Measurements from ENCODE around the gene MED13L.

MED13L gene

DNA sequence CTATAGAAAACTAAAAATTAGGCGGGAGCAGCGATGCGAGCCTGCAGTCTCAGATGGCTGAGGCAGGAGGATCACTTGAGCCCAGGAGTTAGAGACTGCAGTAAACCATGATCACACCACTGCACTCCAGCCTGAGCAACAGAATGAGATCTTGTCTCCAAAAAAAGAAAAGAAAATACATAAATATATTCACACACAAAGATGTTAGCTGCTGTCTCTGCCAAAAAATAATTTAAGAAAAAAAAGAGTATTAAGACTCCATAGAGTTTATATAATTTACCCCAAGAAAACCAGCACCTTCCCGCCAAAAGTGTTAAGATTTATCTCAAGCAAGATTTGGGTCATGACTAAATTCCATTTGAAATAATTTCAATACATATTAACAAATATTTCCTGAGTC lies 102.6 kb downstream of the MED13L start:
- no peak for DNase-seq

DNA sequence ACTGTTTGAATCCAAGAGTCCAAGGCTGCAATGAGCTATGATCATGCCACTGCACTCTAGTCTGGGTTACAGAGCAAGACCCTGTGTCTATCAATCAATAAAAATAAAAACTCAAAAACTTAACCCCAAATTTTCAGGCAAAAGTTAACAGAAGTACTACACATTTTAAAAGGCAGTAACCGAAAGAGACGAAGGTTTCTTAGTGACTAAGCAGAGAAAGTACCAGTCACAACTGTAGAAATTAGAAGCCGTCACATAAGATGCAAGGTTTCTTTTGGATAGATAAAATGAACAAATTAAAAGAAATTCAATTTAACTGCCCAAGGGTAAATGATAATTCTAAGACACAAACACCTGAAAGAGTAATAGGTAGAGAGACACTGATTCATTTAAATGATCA lies 103.5 kb downstream of the MED13L start:
- no peak for DNase-seq

DNA sequence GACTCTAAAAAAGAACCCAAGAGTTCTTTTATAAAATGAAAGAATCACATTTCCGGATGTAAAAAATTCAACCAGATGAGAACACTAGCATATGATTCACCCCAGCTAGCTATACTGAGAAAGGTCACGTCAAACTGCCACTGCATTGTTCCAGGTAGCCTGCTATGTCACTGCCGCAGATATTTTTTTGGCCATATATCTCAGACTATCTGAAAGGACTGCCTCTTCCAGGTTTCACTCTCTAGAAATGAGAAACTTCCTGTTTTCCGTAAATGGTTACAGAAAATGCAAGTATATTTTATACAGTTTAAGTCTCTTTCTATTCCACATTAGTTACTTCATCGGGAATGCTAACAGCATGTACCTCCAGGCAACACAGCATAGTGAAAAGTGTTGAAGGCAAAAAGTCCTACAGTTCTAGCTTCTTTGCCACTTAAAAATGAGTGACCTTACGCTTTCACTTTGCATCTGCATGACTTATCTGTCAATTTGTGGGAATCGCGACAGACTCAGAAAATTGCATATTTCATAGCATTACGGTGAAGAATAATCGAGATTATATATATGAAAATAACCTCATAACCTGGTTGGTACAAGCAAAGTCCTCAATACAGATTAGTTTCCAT lies 105.2 kb downstream of the MED13L start:
- peak; percentile 65 for DNase-seq

DNA sequence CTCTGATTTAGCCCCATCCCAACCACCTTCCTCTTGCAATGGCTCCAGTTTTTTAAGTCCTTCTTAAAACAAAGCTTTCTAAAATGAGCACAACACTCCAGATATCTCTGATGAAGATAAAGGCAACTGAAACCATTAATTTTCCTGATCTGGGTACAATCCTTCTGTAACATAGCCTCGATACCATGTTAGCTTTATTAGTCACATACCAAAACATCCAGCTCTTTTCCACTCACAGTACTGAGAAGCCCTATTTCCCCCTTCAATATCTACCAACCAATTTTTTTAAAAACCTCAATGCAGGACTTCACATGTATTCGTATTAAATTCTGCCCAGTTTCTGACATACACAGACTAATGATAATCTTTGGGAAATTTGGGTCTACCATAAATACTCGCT lies 105.9 kb downstream of the MED13L start:
- no peak for DNase-seq

DNA sequence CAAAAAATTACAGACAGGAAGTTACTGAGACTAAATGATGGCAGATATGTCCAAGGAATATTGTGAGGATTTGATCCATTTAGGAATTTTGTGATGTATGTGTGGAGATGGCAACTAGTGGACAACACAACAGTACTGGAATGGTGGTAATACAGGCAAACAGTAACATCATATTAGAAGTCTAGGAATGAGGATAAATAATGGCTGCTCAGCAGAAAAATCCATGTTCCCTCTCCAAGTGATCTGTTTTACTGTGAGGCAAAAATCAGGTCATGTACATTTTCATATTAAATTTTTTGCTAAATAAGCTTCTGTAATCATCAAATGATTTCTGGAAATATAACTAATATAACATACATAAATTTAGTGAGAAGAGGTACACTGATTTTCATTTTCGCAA lies 108.4 kb downstream of the MED13L start:
- DNase-seq = no peak

DNA sequence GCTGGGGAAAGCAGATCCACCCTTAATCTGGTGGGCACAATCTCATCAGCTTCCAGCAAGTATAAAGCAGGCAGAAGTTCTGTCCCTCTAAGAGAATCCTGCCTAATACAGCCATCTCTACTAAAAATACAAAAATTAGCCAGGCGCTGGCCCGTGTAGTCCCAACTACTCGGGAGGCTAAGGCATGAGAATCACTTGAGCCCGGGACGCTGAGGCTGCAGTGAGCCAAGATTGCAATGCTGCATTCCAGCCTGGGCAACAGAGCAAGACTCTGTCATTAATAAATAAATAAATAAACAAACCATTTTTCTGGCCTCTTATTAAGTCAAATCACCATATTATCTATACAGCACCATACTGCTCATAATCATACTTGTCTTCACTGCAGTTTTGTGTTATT lies 111.2 kb downstream of the MED13L start:
- no peak for DNase-seq

DNA sequence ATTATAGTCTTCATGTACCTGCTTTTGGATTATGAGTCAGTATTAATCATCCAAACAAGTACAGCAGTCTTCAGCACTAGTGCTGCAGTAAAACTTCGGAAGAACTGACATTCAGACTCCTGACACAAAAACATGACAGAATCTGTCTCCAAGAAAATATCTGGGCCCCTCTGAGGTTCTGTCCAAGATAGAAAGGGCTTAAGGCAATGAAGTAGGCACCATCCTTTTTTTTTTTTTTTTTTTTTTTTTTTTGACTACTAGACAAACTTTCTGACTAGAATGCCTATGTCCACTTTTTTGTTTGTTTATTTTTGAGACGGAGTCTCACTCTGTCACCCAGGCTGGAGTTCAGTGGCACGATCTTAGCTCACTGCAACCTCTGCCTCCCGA lies 112.5 kb downstream of the MED13L start:
- DNase-seq = peak; percentile 22

DNA sequence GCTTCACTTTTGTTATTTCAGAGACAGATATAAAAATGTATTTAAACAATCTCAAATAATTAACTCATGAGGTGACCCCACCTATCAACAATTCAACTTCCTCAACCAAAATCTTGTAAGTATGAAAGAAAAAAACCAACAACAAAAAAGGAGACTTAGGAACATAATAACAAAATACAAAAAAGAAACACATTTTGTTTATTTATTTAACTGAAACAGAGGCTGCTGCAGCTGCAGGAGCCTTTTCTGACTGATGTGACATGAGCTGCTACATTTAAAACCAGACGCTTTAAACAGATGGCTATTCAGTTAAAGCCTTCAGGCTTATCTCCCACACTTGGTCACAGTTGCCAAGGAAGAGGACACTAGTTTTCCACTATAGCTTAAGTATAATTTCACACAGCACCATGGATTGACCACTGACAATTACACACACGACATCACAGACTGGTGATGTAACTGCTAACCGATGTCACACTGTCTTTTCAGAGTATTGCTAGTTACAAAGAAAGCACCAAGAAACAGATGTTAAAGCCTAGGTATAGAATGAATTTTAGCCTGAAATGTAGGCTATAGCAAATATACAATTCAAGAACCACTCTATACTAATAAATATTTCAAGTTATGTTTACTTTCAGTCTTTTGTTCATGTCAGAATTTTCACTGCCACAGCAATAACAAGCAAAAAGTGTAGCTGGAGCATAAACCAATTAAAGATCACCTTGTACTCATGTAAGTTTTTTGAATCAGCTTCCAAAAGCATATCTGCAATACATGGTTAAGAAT lies 113.0 kb downstream of the MED13L start:
- peak; percentile 80 for DNase-seq

DNA sequence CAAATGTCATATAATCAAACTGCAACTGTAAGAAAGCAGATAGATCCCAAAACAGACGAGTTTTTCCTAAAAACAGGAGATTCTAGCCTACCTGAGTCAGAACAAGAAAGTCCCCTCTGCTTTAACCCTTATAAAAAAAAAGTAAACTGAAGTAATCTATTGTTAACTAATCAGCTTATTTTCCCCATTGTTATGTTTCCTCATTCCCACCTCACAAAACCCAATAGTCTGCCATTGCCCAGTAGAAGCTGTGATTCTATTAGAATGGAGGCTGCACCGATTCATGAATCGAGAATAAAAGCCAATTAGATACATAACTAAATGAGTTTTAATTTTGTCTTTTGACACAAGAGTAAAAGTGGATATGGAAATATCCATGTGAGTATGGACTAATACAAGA lies 115.4 kb downstream of the MED13L start:
- no peak for DNase-seq

DNA sequence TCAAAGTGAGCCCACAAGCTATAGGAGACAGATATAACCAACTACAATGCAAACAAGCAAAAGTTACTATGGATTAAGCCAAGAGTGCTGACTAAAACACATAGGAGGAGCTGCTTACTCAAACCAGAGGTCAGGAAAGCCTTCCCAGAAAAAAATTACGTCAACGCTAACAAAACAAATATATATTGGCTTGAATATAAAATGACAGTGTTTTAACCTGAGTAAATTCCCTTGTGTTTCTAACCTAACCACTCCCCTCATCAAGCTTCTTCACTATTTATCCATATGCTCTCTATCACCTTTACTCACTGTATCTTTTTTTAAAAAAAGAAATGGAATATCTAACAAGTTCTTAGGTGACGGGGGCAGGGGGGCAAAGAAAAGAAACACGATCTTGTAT lies 115.9 kb downstream of the MED13L start:
- no peak for DNase-seq

DNA sequence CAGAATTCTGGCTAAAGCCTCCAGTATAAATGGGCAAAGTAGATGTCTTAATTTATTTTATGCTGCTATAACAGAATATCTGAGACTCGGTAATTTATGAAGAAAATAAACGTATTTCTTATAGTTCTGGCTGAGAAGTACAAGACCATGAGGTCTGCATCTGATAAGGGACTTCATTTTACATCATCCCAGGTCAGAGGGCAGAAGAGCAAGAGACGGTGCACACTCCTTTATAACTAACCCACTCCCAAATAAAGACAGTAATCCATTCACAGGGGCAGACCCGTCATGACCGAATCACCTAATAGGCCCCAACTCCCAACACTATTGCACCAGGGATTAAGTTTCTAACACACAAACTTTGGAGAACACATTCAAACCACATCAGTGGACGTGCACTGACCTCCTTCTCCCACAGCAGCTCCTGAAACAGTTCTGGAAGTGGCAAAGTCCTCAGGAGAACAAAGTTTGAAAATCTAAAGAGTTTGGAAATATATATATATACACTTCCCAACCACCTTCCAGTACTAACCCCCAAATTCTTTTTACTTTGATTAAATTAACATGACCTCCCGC lies 116.5 kb downstream of the MED13L start:
- DNase-seq = no peak

DNA sequence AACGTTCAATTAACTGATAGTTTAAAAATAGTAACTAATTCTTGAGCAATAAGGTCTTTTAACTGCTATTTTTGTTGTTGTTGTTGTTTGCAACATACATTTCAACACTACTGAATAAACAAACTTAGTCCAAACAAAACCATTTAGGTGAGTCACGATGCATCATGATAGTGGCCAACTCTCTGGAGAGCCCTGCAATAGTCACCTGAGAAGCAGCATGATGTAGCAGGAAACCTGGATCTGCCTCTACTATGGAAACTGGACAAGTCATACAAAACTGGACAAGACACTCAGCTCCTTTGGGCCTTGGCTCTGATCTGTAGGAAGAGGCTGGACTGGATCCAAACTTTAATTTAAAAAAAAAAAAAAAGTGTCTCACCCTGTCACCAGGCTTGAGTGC lies 117.3 kb downstream of the MED13L start:
- DNase-seq = no peak

DNA sequence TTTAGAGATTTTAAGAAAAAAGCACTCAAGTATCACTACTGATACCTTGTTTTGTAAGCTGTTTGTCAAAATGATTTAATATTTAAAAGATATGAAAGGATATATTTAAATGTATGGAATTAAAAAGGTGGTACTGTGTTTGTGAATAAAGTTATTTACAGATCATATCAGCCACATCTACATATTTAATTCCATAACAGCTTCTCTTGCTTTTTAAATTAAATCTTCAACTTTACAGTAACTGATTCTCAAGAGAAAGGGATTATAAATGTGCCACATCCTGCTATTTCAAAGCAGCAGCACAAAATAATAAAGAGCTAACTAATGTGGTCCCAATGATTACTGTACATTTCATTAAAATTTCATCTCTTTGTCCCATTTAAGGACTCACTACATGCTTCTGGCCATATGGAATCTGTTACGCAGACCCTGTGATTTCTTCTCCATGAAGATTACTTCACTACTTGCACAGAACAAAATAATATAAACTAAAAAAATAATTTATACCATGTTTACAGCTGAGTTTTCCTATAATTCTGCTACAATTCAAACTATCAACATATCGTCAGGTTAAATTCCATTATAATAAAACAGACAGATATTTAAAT lies 117.8 kb downstream of the MED13L start:
- no peak for DNase-seq

DNA sequence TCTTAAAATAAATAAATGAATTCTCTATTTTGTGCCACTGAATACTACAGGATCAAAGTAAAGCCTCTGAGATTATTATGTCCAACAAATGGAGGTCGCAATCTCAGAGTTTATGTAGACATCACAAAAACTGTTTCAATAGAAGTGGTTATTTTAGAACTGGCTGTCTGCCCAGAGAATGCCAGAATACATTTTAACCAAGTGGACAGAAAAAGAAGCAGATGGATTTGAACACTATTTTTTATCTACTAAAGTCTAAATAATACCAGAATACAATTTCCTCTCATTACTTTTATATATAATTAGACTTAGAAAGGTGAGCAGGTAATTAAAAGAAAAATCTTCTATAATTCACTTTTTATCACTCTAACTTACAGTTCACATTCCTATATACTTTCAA lies 118.3 kb downstream of the MED13L start:
- peak; percentile 47 for DNase-seq

DNA sequence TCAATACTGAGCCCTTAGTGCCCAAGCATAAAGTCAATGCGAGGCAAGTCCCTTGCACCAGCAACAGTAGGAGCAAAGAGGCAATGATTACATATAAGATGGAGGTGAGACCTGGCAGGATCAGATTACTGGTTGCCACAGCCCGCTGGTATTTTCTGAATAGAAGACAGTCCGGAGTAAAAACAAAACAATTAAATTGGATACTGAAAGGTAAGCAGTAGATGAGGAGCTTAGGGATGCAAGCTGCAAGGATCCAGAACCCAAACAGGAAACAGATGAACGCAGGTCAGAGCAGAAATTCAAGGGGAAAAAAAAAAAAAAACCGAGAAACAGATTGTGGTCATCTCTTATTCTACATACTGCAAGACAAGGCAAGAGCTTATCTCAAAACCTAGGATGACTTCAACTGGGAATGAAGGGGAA lies 119.6 kb downstream of the MED13L start:
- peak; percentile 44 for DNase-seq

DNA sequence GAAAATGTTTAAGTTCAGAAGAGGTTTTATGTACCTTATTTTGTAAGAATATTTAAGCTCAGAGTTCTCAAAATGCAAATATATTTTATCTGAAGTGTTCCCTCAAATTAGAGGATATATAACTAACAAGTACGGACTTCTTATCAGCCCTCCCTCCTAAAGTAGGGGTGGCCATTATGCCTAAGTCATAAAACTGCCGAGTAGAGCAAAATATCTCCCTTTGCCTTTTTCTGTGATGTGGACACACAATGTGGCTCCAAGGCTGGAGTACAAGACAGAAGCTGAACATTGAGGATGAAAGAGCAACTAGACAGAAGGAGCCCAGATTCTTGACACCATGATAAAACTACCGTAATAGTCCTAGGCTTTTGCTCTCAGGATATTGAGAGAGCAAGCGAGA lies 120.9 kb downstream of the MED13L start:
- DNase-seq = no peak

DNA sequence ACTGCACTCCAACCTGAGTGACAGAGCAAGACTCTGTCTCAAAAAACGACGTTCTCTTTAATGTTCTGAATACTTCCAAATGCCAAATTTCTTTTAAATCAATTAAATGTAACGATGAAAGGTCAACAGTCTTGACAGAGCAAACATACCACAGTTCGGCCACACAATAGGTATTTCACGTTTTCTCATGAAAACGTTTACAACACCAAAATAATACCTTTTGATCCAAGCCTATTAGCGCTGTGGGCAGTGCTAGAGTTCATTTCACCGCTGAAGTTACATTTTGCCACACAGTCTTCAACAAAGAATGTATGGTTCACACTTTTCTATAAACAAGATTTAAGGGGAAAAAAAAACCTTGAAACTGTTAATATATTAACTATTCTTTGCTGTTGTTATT lies 122.1 kb downstream of the MED13L start:
- no peak for DNase-seq

DNA sequence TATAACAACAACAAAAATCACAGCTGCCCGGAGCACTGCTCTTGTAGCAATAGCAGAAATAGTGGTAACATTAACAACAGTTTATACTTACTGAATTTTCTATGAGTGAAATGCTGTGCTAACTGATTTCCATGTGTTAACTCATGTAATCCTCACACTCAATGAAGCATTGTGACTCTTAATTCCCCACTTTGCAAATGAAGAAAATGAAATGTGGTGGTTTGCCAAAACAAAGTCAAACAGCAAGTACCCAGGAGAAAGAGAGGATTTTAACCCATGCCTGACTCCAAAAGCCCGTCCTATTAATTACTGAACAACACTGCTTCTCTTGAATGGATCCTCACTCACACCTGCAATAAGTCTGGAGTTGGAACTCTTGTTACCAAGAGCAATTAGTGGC lies 123.5 kb downstream of the MED13L start:
- no peak for DNase-seq

DNA sequence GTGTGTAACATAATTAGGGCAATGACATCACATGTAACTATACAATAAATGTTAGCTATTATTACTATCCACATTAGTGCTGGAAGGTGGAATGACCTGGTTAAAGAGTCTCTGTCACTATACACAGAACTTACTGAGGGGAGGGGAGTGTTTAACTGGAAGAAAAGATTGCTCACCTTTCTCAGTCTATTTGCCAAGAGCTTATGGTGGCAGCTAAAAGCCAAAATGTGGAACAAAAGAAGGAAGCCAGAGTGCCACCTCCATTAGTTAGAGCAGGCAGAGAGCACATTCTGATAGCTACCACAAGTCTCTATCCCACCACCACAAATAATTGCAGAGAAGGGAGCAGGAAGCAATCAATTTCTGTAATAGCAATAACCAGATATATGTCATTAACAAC lies 124.4 kb downstream of the MED13L start:
- no peak for DNase-seq

DNA sequence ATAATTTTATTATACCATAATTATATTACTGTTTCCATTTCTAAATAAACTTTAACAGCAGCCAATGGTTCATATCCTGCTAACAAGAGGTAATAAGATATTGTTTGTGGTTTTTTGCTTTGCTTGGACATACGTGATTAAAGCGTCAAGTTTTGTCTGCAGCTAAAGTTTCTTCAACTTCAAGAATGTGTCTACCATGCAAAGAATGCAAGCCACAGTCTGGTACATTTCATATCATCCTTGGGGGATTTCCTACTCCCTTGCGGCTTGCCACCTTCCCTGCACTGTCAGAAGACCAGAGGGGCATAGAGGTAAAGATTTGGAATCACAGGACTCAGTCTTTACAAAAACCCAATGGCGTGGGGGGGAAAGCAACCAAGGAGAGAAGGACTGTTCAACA lies 125.2 kb downstream of the MED13L start:
- DNase-seq = no peak

DNA sequence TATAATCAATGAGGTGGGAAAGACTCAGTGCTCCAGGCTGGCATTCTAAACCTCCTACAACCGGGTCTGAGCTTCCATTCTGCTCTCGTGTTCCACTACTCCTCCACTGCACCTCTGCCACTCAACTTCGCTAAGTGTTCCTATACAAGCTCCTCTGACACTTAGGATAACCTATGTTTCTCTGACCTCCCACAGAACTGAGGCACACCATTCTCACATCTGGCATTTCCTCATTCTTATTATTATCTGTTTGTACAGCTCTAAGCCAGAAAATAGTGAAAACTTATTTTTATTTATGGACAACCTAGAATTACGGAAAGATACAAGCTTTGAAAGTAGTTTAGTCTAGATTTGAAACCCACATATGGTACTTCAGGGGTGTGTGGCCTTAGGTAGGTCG lies 127.0 kb downstream of the MED13L start:
- no peak for DNase-seq

DNA sequence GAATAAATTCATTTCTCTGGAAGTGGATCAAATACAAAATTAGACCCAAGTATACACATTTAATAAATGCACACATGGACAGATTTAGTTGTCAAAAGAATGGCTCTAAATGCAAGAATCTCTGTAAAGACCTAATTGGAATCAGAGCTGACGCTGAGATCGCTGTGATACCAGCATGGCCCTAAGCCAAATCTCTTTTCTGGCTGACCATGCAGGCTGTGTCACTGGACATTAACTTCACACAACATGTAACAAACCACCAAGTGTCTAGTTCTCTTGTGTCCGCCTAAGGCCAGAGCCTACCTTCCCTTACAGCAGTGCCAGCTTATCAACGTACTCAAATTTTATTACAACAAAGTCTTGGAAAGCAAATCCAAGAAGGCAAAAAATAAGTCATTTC lies 127.5 kb downstream of the MED13L start:
- no peak for DNase-seq

DNA sequence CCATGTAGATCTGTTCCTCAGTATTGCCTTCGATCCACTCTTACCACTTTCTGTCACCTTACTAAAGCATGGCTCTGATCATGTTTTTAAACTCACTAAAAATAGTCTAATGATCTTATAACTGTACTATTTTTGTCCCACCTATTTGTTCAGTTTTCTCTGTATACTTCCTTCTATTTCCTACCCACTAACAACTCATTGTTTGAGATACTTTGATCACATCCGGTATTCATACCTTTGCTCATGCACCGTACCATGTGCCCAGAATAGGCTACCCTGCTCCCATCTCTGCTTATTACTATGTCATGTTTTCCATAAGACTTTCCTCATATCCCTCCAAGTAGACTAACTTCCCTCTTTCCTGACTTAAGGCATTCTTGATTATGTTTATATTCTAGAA lies 128.6 kb downstream of the MED13L start:
- DNase-seq = no peak

DNA sequence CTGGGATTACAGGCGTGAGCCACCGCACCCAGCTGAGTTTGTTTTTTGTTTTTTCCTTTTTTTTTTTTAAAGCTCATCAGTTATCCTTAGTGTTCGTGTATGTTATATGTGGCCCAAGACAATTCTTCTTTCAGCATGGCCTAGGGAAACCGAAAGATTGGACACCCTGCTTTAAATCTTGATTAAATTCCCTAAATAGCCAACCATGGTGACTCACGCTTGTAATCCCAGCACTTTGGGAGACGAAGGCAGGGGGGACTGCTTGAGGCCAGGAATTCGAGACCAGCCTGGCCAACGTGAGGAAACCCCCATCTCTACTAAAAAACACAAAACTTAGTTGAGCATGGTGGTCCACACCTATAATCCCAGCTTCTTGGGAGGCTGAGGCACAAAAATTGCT lies 131.1 kb downstream of the MED13L start:
- DNase-seq = no peak
